GM12878 (cell line): ENCODE measurements around the gene BAZ2B. TPM values are rescaled to one million over a fixed set of nuclear protein-coding genes. Genes with fewer than 3 reads are reported as not detected.

Experiments used
- BCLAF1 ChIP-seq: fragments of 450-650 bp; IDR thresholded peaks from 2 replicates; pipeline ENCODE4 v1.6.1; 2017; ENCODE audit warnings: antibody characterized with exemption, mild to moderate bottlenecking, moderate library complexity
- CBFB ChIP-seq: IDR thresholded peaks from 2 replicates; pipeline ENCODE4 v1.6.1; 2016; ENCODE audit warnings: antibody characterized with exemption, low read depth
- CBX5 ChIP-seq: sonication (generic); IDR thresholded peaks from 2 replicates; pipeline ENCODE4 v1.6.1; 2016; ENCODE audit warnings: low read depth, moderate library complexity, mild to moderate bottlenecking, inconsistent platforms
- CEBPB ChIP-seq, 2 experiments: fragments of 150-350 bp in 1 of 2; IDR thresholded peaks; 2 replicates each; pipeline ENCODE4 v1.6.1; 2012 to 2014; ENCODE audit warnings: low read depth in 2 of 2, low read length in 2 of 2, borderline replicate concordance in 1 of 2, inconsistent platforms in 1 of 2
- EGR1 ChIP-seq, 2 experiments: IDR thresholded peaks; 1 replicate in 1 of 2; 2 replicates in 1 of 2; pipeline ENCODE4 v1.6.1; 2011 to 2012; ENCODE audit warnings: low read depth in 2 of 2, low read length in 2 of 2, borderline replicate concordance in 1 of 2, mild to moderate bottlenecking in 1 of 2, moderate library complexity in 1 of 2
- HCFC1 ChIP-seq: fragments of 150-350 bp; IDR thresholded peaks from 2 replicates; pipeline ENCODE4 v1.6.1; 2014; ENCODE audit warnings: low read length
- IRF5 ChIP-seq: fragments of 450-650 bp; IDR thresholded peaks from 2 replicates; pipeline ENCODE4 v1.6.1; 2017; ENCODE audit warnings: borderline replicate concordance
- MEF2A ChIP-seq: IDR thresholded peaks from 2 replicates; pipeline ENCODE4 v1.6.1; 2011; ENCODE audit warnings: low read depth, mild to moderate bottlenecking, low read length, moderate library complexity; ENCODE audit not compliant: insufficient read depth
- NFIC ChIP-seq: IDR thresholded peaks from 2 replicates; pipeline ENCODE4 v1.6.1; 2012; ENCODE audit warnings: low read depth, mild to moderate bottlenecking, inconsistent platforms, low read length, moderate library complexity
- polyA plus RNA-seq, 11 experiments: library from polyadenylated mRNA; depleted of rRNA in 4 of 11; unstranded in 6 of 11; stranded (reverse) in 5 of 11; fragments of >200 nt; fragmentation: Nextera tagmentation in 4 of 11; fragmentation: Illumina TruSeq in 1 of 11; extraction: Ambion mirVana in 4 of 11; extraction: Trizol in 1 of 11; gene quantifications; 1 replicate in 1 of 11; 2 replicates in 10 of 11; pipeline versions ENCODE4 v1.2.1 to v1.2.3, GENCODE V29; 2011 to 2016; ENCODE audit warnings: inconsistent platforms in 2 of 11, missing spikeins in 2 of 11, low read depth in 1 of 11
- total RNA-seq, 4 experiments: library from RNA; depleted of rRNA in 3 of 4; stranded (reverse); fragments of >200 nt in 3 of 4; fragmentation: Illumina TruSeq in 1 of 4; extraction: Trizol in 1 of 4; gene quantifications; 2 replicates each; pipeline versions ENCODE4 v1.2.1 to v1.2.3, GENCODE V29; 2013 to 2021

Gene BAZ2B
- total and polyA plus RNA-seq, 10 of the 15 experiments (the other 5 are each of a cell fraction or from before 2014, with no cell fraction given): 8.8 to 49.7 (median 24.7) TPM

DNA sequence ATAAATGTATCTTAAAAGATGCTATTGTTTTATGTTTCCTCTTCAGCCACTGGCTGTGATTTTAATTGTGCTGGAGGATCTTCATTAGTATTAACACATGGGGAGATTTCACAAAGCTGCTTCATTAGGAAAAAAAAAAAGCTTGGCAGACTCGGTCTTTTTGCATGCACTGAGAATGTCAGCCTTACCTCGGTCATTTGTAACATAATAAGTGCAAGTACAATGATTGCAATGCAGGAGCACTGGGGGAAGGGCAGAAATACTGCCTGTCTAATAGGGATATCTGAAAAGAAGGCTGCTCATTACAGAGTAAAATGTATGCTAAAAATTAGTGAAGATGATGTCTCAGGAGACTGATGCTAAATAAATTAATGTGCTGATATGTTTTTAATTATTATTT is 1.3 kb upstream of the BAZ2B start (continued):
- TF ChIP-seq NFIC (no peak), HCFC1 (no peak), CBFB (no peak), IRF5 (no peak), CBX5 (no peak), EGR1 (IDR thresholded peaks at IDR 0.05; ENCODE audit: borderline replicate concordance in 1 of 2, low read depth in 2 of 2, low read length in 2 of 2) (no peak), BCLAF1 (no peak), CEBPB (IDR thresholded peaks at IDR 0.05; ENCODE audit: borderline replicate concordance in 1 of 2, low read depth in 2 of 2, low read length in 2 of 2) (no peak), MEF2A (no peak)
